Inferior parietal cortex (tissue), 1 donor: ENCODE results near the gene BTBD9.

ENCODE experiments used
- DNase-seq: peaks from one replicate; pipeline ENCODE4 v3.0.0-alpha.2; 2016; ENCODE audit errors: extremely low spot score

Gene BTBD9

DNA sequence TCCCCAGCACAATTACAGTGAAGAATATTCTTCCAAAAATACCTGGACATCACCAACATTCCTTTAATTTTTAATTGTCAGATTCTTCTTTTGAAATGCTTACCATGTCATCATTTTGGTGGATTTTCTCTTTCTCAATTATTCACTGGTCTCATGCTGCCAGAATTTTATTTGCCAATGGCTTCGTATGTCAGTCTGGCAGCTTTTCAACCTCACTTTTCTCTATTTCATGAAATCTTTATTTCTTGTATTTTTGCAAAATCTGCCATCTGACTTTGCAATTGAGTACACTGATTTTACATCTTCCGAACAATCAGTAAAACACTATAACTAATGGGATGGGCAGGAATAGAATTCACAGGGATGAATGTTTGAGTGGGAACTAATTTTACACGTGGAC is 84.1 kb downstream of the BTBD9 start:
- DNase-seq = no peak

DNA sequence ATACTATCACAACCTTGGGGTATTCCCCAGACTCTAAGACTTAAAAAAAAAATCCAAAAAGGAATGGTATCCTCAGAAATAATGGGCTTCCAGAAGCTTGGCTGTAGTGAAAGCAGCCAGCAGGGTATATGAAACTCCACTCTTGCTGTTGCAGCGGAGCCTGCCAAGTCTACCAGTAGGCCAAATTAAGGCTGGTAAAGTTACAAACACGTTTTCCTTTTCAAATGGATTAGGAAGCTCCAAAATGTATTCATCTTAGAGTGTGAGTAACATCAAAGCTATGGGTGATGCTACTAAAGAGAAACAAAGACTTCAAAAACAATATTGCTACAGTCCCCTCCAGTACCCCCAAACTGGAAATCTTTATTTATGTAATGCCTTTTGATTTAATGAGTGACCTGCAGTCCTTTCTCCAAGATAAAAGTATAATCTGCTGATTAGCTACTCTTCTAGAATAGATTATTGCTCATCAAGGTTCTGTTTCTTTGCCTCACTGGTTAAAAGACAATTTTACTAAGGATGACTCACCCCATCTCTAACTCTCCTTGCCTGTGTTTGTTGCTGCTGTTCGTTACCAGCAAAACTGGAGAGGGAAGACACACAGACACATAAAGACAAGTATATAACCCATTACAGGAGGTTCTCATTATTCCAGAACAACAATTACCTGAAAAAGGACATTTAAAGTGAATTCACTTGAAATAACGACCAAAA is 84.9 kb downstream of the BTBD9 start:
- DNase-seq = no peak

DNA sequence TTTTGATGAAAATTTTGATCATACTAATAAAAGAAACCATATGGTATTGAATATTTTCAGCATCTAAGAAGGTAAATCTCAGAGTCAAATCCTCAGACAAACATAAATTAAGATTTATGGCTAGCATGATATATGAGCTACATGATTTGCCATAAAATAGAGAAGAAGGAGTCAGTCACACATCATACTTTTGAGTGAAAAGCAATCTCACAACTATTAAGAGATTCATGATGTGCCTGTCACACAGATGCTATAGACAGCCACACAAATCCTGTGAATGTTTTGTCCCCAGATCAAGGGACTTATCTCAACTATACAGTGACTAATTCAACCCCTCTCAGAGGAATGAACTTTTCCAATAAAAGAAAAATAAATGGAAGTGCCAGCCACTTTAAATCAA is 85.7 kb downstream of the BTBD9 start:
- DNase-seq = no peak

DNA sequence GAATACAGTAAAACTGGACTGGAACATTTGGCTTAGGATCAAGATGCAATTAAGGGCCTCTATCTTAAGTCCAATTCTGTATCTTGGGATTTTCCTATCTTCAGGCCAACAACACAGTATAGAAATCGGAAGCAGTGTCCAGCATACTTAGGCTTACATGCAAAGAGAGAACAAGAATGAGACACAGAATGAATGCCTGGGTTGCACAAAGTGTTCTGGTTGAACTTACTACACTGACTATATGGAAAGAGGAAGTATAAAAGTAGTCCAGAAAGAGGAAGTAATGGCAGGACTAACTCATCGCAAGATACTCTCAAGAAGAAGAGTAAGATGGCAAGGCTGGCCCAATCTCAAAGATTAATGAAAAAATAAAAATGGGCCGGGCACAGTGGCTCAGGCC is 87.6 kb downstream of the BTBD9 start:
- DNase-seq = no peak

DNA sequence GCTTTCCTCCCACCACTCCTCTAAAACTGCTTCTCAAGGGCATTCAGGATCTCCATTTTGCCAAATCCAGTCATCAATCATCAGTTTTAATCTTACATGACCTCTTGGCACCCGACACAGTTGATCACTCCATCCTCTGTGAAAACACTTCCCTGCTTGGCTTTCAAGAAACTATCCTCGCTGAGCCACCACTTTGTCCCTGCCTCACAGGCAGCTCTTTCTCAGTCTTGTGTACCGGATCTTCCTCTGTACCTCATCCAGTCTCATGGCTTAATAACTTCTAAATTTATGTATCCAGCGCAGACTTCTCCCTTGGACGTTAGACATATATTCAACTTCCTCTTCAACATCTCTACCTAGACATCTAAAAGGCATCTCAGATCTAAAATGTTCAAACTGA is 89.9 kb downstream of the BTBD9 start:
- no peak for DNase-seq

DNA sequence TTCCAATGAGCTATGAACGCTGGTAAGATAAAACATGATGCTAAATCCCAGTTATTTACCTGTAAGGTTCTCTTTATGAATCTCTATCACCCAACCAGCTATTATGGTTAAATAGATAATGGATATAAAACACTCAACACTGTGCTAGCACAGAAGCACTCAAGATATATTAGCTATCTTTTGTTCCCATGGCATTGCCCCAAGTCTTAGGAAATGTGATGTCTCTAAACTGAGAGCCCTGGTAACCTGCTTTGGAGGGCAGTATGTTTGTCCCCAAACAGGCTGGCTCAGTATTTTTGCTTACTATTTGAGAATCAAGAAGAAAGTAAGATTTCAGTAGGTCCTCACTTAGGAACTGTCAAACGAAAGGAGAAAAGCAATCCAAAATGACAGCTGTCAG is 90.5 kb downstream of the BTBD9 start:
- DNase-seq = no peak

DNA sequence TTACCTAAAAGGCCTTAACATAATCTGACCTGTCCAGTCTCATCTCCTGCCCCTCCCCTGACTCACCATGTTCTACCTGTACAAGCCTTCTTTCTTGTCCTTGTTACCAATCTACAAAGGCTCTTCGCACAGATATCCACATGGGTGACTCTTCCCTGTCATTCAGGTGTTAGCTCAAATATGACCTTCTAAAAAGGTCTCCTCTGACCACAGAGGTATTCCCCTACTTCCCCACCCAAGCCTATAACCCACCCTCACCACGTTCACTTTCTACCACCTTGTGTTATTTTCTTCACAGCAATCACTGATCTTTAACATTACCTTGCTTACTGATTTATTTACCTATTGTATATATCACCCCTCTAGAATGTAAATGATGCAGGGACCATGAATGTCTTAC is 96.7 kb downstream of the BTBD9 start:
- DNase-seq = no peak

DNA sequence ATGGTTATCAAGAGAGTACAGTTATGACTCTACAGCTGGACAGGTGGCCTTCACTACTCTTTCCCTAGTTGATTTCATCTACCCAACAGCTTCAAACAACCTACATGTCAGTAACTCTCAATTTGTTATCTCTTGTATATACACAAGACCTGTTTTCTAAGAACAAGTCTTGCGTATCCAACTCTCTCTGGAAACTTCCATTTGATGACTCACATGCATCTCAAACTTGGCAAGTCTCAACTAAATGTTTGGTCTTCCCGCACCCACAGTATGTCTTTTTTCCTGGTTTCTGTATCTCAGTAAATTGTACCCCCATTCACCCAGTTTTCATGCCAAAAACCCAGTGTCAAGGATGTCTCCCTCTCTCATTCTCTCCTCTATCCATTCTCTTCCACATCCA is 97.7 kb downstream of the BTBD9 start:
- no peak for DNase-seq

DNA sequence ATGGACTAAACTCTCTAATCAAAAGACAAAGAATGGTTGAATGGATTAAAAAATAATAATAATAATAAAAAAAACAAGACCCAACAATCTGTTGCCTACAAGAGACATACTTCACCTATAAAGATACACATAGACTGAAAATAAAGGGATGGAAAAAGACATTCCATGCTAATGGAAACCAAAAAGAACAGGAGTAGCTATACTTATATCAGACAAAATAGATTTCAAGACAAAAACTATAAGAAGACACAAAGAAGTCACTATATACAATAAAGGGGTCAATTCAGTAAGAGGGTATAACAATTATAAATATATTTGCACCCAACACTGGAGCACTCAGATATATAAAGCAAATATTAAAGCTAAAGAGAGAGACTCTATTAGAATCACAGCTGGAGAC is 106.7 kb downstream of the BTBD9 start:
- DNase-seq = no peak

DNA sequence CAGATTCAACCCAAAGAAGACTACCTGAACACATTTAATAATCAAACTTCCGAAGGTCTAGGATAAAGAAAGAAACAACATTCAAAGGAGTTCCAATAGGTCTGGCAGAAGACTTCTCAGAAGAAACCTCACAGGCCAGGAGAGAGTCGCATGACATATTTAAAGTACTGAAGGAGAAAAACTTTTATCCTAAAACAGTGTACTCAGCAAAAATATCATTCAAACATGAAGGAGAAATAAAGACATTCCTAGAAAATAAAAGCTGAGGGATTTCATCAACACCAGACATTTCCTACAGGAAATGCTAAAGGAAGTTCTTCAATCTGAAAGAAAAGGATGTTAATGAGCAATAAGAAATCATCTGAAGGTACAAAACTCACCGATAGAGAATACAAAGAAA is 108.6 kb downstream of the BTBD9 start:
- DNase-seq = no peak

DNA sequence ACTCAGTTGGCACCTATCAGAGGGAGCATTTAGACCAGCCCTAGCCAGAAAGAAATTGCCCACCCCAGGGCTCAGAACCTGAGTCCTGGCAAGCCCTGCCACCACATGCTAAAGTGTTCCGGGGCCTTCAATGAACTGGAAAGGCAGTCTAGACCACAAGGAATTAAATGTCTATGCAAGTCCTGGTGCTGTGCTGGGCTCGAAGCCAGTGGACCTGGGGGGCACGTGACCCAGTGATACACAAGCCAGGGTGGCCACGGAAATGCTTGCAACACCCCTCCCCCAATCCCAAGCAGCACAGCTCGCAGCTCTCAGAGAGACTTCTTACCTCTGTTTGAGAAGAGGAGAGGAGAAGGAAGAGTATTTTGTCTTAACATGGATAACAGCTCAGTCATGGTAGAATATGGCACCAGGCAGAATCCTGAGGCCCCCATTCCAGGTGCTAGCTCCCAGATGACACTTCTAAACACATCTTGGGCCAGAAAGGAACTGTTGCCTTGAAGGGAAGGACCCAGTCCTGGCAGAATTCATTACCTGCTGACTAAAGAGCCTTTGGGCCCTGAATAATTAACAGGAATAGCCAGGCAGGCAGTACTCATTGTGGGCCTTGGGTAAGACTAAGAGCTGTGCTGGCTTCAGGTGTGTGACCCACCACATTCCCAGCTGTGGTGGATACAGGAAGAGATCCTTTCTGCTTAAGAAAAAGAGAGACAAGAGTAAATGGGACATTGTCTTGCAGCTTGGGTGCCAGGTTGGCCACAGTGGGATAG is 111.3 kb downstream of the BTBD9 start:
- no peak for DNase-seq

DNA sequence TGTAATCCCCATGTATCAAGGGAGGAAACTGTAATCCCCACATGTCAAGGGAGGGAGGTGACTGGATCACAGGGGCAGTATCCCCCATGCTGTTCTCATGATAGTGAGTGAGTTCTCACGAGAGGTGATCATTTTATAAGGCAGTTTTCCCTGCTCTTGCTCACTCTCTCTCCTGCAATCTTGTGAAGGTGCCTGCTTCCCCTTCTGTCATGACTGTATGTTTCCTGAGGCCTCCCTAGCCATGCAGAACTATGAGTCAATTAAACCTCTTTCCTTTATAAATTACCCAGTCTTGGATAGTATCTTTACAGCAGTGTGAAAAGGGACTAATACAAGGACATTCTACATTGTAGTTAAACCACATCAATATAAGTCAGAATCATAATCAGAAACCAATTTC is 112.4 kb downstream of the BTBD9 start:
- no peak for DNase-seq

DNA sequence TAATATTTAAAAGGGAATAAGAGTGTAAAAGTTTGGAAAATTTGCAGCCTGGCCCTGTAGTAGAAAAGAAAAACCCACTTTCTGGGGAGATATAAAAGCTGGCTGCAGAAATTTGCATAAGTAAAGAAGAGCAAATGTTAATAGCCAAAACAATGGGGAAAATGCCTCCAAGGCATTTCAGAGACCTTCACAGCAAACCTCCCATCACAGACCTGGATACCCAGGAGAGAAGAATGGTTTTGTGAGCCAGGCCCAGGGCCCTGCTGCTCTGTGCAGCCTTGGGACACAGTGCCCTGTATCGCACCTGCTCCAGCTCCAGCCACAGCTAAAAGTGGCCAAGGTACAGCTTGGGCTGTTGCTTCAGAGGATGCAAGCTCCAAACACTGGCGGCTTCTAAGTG is 113.8 kb downstream of the BTBD9 start:
- no peak for DNase-seq

DNA sequence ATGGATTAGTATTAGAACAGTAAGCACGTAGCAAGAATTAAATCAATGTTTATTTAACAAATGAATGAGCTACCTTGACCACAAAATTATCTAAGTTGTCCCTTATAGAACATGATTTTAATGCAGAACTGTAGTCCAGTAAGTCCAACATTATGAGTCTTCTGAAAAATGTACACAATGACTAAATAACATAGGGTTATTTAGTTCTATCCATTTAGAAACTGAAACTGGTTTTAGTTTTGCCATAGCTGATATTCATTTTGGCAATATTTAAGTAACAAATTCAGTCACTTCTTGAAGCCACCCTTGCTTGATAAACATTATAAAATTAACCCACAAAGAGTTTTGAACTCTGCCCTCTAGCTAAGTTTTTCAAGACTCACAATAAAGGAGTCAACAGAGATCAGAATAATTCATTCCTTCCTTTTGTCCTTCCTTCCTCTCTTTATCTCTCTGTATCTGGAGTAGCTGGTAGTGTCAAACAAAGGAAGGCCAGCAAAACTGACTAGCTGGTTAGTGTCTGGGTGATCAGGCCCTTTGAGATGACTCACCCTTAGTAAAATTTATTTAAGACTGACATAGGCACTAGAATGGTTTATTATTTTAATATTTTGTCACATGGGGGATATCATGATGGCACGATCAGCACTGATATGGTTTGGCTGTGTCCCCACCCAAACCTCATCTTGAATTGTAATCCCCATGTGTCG is 115.1 kb downstream of the BTBD9 start:
- DNase-seq = no peak

DNA sequence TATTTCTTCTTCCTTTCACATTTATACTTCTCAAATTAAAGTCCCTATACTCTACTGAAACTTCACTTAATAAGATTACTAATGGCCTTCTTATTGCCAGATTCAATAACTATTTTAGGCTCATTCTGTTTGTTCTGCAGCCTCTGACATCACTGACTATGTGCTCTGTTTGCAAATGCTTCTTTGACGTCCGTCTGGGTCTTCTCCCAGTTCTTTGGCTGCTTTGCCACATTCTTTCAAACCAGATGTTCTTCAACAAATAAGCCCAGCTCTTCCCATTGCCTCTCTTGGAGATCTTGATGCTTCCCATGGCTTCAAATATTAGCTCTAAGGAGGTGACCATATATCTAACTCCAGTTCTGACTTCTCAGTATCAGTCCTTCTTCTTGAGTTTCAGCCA is 117.4 kb downstream of the BTBD9 start:
- no peak for DNase-seq

DNA sequence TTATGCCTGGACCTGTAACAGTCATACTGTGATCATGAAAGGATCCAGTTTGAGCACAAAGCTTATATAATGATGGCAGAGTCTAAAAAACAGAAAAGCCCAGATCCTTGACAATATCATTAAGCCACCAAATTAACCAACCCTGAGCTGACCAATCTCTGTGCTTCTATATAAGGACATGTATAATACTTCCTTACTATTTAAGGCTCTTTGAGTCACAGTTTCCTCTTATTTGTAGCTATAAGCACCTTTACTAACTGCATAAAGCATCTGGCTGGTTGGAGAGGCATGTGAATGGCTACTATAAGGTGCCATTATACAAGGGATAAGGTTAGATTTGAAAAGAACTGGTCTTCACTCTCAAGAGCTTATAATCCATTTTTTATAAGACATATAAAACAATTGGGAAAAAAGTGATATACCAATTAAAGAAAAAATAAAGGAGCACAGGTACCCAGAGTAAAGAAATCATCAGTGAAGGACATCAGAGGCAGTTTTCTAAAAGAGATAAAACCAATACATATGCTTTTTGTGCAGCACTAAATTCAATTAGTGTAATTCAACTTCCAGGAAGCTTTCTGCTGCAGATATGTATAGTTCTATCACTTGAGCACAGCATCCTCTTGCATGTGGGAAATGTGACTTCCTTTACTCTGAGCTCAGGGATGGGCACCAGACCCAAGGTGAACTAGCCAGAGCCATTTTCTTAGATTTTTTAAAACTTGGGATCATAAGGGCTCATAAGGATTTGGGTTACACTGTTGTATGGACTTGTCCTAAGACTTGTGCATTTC is 121.0 kb downstream of the BTBD9 start:
- no peak for DNase-seq

DNA sequence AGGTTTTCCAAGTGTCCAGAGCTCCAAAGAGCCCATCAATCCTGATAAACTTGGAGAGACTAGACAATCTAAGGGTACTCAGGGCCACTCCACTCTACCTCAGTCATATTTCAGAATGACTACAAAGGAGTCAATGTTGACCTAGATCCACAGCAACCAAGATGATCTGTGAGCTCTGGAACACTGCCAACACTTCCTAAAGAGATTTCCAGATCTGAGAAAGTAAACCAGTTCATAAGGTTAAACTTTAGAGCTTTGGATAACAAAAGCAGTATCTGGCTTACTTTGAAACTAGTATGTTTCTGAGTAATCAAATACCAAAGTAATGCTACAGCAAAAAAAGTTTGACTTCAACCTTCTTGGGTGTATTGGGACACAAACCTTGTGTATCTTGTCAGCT is 122.7 kb downstream of the BTBD9 start:
- DNase-seq = no peak

DNA sequence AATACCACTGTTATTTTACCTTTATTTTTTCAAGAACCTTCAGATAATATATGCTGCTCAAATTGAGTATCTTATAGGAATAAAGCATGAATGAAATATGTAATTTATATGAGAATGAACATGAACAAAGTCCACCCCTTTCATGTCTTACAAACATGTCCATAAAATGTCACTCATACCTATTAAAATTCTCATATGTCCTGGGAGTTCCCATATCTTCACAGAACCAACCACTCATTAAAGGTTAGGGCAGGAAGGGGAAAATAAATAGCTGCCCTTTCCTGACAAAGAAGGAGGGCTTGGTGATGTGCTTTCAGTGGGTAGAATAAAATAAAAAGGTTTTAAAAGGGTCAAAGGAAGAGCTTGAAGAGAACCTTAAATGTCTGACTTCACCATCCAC is 125.3 kb downstream of the BTBD9 start:
- DNase-seq = no peak

DNA sequence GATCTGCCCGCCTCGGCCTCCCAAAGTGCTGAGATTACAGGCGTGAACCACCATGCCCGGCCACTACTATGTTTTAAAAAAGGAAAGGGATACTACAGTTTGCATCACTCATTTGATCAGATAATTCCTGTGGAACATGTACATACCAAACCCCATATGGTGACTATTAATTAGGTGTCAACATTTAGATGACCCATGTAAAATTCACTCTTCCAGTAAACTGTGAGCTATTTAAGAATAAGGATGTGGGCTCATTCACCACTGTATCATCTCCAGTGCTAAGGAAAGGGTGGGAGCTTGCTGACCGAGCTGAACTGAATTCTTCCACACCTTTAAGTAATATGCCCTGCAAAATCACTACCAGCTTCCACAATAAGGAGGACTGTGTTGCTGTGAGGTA is 127.5 kb downstream of the BTBD9 start:
- DNase-seq = no peak

DNA sequence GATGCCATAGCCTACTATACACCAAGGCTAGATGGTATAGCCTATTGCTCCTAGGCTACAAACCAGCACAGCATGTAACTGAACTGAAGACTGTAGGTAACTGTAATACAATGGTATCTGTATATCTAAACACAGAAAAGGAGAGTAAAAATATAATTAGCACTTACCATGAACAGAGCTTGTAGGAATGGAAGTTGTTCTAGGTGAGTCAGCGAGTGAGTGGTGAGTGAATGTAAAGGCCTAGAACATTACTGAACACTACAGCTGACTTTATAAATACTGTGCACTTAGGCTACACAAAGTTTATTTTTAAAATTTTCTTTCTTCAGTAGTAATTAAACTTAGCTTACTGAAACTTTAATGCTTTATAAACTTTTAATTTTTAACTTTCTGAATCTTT is 129.5 kb downstream of the BTBD9 start:
- DNase-seq = no peak

DNA sequence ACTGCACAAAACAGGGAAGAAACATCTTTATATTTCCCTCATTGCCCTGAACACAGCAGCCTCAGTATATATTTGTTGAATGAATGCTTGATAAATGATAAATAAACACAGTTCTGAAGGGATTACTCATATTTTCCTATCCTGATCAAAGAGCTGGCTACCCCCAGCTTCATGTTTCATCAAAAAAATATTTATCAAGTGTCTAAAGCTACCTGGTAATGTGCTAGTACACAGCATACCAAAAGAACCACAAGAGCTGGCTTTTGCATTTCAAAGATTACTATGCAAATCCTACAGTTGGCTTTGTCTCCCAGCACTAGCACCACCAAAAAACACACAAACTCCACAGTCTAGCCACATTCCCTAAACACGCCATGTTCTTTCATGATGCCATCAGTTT is 130.0 kb downstream of the BTBD9 start:
- no peak for DNase-seq

DNA sequence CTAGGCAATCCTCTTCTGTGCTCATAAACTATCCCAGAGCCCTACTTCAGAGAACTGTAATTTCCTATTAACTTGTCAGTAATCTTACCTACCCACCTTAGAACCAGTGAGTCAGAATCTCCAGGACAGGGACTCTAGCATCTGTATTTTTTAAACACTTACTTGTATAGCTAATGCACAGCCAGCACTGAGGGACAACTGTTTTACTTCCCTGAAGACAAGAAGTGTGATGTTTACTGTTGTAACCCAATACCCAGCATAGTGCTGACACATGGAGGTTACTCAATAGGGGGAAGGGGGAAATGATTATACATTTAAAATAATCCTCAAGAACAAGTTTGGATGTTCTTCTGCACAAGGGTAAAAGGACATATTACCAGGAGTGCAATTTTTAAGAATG is 130.8 kb downstream of the BTBD9 start:
- DNase-seq = no peak
